Middle frontal gyrus (tissue), 1 donor: ENCODE results near the gene WDR7.

Experiments used
- DNase-seq: peaks from one replicate; pipeline ENCODE4 v3.0.0-alpha.2; 2015; ENCODE audit warnings: low spot score; ENCODE audit errors: extremely low spot score

Gene WDR7

DNA sequence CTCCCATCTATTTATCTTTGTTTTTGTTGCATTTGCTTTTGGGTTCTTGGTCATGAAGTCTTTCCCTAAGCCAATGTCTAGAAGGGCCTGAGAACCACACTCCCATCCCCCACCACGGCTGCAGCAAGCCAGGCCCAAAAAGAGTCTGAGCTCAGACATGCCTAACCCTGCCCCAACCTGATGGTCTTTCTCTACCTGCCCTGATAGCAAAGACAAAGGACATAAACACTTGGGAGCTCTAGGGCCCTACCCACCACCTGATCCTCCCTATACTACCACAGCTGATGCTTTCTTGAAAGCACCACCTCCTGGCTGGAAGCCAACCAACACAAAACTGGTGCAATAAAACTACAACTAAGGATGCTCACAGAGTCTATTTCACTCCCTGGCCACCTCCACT lies 233.4 kb downstream of the WDR7 start:
- DNase-seq = no peak

DNA sequence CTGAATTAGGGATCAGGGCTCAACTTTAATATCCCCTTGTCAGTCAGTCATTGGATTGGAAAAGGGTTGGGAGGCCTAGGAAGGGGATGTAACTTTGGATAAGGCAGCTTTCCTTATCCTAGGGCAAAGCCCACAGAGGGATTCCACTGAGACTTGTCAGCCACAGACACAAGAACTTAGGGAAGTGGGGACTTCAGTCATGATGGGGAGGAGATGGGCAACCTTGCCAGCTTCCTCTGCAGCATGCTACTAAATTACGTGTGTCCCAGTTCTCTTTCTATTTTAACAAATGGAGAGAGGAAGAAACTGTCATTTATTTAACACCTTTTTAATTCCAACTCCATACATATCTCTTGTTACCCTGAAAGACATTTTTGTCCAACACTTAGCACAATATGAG lies 237.8 kb downstream of the WDR7 start:
- no peak for DNase-seq

DNA sequence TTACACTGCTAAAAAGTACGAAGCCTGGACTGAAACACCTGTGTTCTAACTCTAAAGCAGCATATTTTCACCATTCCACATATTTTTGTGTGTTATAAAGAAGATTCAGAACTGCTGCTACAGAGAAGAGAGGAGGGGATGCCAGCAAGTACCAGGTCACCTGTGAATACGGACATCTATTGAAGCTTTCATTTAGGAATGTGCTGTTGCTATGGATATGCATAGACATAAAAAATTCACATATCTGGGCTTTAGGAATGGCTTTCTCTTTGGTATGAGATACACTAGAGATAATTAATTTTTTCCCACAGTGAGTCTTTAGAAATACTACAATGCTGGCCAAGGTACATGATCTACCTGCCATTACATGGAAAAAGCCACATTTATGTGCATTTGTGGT lies 238.5 kb downstream of the WDR7 start:
- no peak for DNase-seq

DNA sequence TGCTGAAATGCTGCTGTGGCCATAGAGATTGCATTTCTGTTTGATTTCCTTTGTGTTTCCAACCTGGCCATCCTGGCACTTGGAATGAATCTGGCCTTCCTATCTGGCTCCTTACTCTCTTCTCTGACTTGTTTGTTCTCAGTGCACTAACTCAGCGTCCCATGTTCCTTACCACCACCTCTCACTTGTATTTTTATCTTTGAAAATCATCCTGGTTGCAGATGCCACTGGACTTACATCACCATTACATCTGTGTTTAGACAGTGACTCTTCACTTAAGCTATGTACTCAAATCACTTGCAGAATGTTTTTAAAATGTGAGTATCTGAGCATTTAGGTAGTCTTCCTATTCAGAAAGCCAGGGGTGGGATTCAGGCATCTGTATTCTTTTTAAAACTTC lies 239.5 kb downstream of the WDR7 start:
- no peak for DNase-seq

DNA sequence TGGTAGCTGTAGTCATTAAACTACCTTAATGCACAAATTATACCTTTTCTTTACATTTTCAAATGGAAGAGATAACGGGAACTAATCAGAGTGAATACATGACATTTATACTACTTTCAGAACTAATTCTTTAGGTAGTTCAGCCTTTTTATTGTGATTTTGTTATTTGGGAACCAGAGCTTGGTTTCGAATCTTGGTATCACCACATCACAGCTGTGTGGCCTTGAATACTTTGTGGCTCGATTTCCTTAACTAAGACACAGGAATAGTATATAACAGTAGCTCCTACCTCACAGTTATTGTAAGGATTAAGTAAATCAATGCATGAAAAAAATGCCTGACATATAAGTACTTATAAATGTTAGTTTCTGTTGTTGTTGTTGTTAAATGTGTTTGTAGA lies 240.0 kb downstream of the WDR7 start:
- no peak for DNase-seq

DNA sequence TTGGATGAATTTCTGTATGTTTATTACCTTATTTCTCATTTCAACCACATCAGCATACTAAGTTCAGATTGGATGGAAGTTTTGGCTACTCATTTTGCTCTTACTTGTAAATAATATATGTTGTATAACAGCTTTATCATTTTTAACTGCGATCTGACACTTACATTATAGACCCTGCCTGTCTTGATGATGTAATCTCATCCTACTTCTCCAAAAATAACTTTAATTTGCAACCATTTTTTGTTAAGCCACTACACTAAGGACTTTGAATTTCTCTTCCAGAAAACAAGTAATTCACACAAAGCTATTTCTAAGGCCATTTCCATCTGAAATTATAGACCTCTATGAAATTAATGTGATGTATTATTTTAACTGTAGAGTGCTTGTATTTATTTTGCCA lies 240.7 kb downstream of the WDR7 start:
- no peak for DNase-seq

DNA sequence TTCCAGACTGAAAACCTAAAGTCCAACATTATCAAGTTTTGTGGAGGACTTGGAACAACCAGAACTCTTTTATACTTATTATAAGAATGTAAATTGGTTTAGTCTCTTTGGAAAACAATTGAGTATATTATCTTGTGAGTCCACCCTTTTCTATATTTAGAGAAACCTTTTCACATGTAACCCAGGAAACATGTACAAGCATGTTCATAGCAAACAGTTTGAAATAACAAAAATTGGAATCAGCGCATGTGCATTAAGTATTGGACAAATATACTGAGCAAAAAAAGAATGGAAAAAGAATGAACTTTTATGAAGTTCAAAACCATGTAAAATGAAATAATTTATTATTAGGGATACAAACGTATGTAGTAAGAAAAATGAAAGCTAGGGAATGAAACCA lies 246.0 kb downstream of the WDR7 start:
- DNase-seq = no peak

DNA sequence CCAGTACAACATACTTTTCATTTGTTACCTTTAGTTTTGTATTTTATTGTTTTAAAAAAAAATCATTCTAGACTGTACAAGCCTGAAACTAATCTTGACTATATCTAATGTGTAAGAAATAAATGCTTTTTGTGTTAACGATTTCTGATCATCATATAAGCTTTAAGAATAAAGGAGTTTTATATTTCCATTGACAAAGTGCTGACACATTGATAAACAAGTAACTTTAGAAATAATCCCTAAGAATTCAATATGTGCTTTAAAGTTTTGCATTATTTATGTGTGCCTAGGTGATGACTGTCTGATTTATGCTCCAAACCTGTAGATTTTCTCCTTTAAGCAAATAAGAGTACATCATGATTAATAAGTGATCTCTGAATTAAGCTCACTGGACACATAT lies 248.5 kb downstream of the WDR7 start:
- no peak for DNase-seq

DNA sequence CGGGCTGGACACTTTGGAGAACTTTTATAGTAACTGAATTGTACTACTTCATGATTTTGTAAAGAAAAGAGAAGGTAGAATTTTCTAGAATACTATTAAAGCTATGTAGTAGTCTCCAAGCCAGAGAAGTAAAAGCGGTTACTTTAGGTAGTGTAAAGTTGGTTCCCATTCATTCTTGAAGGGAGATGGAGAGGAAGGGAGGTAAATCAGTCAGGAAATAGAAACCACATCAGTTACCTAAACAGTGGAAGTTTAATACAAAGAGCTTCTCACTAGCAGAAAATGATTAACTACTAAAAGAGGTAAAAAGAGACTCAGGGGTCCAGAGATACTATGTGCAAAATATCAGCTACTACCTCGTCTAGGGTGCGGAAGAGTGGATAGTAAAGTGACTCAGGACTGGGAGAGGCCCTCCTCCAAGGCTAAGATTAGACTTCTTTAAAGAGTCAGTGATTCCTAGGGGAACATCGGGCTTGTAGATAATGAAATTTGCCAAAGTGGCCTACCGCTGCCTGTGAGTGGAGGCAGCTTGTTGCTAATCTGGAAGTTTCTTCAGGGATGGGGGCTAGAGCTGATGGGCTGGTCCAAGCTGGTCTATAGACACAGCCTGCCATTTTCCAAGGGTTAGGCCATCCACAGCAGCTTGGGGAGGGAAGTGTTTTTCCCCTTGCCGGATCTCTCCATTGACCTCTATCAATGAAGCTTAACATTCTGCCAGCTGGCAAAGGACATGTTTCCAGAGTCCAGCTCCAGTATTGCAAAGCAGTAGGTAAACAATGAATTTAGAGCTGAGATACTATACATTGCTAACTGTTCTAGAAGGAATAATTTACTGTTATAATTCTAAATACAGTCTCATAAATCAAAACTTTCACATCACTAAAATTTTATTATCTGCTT lies 249.3 kb downstream of the WDR7 start:
- no peak for DNase-seq

DNA sequence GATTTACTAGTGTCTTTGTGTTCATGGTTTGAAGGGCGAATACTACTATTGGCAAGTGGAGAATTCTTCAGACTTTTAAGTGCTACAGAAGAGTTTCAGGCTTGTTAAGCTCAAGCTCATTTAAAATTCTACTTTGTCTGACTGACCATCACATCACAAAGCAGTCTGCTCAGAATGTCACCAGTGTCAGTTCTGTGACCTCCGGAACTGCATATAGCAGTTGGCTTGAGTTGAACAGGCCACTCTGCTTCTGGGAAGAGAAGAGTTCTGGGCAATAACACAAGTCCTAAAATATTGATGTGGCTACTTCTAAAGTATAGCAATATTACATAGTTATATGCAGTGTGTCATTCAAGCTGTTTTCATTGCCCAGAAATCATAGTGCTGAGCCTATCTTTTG lies 250.8 kb downstream of the WDR7 start:
- no peak for DNase-seq

DNA sequence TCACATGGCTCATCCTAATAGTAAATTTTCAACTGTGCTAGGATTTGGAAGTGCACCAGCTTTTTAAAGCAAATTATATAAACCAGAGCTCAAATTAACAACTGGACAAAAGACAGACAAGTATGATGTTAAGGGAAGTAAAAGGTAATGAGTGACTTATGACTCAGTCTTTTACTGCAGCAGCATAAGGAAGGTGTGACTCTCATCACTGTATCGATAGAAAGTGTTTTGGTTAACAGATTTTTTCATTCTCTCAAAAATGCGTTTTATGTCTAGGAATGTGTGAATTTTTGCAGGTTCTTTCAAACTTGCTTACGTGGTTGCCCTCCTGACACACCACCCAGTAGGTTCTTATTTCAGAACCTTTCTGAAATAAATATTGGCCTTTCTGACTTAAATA lies 251.5 kb downstream of the WDR7 start:
- DNase-seq = no peak

DNA sequence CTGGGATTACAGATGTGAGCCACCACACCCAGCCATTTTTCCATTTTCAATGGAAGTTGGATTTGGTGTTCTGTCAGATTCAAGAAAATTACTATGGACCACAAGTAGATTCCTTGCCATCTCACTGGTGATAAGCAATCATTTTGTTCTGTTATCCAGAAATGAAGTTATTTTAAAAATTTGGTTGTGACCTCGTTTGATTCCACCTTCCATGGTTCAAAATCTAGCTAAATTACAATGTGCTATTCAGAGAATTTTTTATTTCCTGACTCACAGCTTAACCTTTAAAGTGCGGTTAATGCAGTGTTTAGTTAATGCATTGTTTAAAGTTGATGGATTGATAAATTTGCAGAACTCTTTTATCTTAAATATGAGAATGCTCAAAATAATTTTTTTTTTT lies 252.5 kb downstream of the WDR7 start:
- no peak for DNase-seq

DNA sequence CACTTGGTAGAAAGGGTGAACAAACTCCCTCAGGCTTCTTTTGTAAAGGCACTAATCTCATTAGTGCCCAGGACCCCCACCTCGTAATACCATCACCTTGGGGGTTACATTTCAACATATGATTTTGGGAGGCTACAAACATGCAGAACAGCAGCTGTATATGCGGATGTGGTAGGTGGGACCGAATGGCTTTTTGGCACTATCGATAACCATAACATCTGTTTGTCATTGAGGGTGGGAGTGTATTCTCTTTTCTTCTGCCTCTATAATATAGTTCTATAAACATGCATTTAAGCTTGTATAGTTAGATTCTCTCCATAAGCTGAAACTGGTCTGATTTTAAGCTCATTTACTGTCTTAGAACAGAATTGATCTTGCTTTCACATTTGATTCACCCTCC lies 256.6 kb downstream of the WDR7 start:
- DNase-seq = no peak

DNA sequence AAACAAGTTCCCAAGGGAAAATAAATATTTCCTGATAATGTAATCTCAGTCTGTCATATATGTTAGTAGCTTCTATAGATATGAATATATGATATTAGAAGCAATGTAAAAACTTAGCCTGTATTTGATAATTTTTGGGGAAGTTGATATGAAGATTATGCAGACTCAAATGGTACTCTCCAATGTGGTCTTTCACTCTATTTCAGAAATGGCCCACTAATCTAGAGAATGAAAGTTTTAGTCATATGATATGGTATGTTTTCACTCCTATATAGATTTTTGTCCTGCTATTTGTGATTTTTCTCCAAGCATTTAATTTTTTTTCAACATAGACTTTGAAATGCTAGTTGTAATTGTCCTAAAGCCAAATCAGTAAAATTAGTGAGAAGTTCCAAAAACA lies 259.1 kb downstream of the WDR7 start:
- DNase-seq = no peak

DNA sequence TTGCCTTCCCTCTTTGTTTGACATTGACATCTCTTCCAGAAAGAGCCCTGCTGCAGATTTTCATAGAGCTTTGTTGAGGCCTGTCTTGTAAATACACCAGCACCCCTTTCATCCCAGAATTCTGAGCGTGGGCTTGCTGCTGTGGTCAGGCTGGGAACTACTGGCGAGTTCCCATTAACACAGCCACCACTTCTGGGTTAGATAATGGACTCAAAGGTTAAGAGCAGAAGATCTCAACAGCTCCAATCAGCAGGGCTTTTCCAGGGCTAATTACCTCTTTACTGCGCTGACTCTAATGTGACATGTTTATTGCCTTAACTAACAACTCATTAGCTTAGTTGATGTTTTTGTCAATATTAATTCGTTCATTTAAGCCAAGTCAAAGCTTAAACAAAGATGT lies 259.8 kb downstream of the WDR7 start:
- no peak for DNase-seq

DNA sequence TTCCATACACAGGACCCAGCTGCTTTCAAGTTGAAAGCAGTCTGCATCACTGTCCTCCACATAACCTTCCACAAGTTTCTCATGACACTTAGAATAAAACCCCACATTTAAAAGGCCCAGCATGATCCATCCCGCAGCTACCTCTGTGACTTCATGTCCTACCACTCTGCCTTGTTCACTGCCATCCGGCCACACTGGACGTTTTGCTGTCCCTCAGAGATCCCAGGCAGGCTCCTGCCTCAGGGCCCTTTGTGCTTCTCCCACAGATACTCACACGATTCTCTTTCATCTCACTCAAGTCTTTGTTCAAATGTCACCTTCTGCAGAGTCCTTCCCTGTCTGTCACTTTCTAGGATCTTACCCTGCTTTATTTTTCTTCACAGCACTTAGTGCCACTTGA lies 262.8 kb downstream of the WDR7 start:
- DNase-seq = no peak

DNA sequence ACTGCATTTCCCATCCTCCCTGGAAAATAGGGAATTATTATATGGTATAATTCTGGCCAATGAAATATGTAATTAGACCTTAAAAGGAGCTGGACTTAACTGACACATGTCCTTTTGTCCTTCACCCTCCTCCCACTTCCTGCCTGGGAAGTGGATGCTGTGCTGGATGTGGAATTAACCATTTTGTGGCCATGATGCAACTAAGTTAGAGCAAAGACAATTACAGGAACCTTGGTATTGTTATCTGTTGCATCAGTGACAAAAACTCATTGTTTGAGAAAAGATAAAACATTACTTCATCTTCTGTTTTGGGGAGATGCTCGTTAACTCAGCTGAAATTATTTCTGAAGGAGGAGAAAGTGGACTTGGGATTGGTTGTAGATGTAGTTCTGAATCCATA lies 268.0 kb downstream of the WDR7 start:
- no peak for DNase-seq

DNA sequence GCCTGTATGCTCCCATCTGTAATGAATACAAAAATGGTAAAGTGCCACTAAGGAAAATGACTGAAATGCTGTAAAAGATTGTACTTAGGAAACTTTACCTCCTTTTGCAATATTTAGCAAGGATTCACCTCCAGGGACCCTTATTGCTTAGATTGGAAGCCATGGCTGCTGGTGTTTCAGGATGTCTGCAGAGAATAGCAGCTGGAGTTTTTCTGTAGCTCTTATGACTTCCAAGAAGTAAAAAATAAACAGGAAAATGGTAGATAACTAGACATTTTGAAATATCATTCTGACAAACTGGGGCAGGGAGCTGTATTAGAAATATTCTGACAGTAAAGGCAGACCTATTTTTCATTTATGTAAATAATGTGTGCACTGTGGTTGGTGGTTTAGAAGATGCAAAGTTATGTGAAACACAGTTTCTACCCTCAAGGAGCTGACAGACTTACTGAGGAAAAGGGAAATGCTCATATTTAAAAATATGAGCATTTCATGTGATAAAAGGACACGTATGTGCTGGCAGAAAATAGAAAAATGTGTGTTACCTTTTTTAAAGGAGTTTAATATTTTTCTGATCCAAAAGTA lies 270.8 kb downstream of the WDR7 start:
- DNase-seq = no peak

DNA sequence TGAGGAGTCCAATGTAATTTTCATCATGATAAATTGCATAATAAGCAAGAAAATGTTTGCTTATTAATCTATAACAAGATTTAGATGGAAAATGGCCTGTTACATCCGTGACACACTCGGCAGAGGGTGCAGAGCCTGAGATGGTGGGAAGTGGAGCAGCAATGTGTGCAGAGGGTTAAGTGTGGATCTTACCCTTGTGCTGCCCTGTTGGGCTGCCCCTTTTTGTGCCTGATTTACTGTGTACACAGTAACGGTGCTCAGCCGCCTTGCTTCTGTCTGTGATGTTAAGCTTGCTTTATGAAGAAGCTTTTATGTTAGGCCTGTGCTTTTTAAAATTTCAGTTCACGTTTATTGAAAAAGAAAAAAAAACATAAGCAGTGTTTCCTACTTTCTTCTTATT lies 275.6 kb downstream of the WDR7 start:
- no peak for DNase-seq

DNA sequence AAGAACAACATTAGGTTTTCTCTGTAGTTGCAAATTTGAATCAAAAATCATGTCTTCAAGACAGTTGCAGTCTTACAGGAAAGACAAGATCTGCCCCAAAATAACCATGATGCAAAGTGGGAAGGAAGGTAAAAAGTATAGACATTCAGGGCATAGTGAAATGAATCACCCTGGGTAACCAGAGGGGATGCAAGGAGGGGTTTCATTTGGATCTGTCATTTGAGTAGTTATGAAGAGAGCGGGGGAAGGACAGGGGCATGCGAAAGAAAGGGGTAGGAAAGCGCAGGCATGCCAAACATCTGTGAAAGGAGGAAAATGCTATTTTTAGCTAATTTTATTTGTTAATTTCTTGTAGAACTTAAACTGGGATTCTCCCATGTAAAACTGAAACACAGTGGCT lies 276.6 kb downstream of the WDR7 start:
- DNase-seq = no peak

DNA sequence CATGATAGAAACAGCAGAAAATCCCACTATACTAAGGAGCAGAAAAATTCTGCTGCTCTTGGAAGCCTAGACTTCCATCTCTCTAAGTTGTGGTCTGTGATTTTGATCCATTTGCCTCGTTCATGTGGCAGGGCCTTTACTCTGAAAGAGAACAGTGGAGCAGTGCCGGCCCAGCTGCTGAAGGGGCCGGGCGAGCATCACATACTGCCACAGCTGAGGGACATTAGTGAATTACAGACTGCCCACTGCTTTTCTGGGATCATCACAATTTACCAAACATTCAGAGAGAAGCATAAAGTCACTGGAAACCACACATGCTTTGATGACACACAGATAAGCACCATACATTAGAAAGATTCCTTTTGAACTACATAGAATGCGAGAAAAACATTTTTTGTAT lies 278.7 kb downstream of the WDR7 start:
- DNase-seq = no peak

DNA sequence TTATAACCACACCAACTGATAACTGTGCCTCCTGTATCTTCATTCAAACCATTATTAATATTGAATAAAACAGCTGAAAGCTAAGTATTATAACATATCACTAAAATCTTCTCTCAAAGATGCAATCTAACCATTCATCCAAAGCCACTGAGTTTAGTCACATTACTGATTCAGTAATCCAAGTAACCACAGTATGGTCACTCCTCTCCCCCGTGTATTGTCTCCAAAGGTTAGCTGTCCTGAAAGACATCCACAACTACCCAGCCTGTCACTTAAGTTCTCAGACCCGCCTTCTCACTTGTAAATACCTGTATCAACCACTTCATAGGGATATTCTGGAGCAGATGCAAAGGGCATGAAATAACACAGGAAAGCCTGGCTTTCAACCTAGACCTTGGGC lies 282.3 kb downstream of the WDR7 start:
- no peak for DNase-seq

DNA sequence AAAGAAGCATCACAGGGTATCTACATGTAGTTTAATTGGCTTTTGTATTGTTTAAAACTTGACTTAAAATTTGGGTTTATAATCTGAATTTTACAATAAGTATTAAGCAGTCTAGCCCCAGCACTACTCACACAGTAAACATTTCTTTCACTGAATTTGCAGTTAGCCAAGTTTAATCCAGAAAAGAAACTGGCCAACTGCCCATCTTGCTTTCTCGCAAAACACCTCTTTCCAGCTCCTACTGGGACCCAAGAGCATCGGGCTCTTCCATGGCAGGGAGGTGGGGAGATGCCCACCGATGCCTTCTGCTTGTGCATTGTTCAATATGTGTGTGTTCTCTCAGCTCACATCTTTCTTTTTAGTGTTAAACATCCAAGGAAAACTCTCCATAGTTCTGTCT lies 283.0 kb downstream of the WDR7 start:
- DNase-seq = no peak
